Cerebellar nuclear complex (tissue), 1 donor: ENCODE measurements around the gene NFASC.

ENCODE experiments used
- DNase-seq, 2 experiments: peaks; one replicate each; lab custom pipeline; 2025; lab: John Stamatoyannopoulos, UW

NFASC gene

GRCh38 chr1:205009670-205010069 lies 139.0 kb downstream of the NFASC start:
- no peak for DNase-seq

GRCh38 chr1:205012391-205013140 lies 141.9 kb downstream of the NFASC start:
- no peak for DNase-seq

GRCh38 chr1:205013683-205014367 lies 143.2 kb downstream of the NFASC start:
- DNase-seq, result no peak

GRCh38 chr1:205014783-205015182 lies 144.1 kb downstream of the NFASC start:
- DNase-seq, result no peak

GRCh38 chr1:205015241-205015640 lies 144.6 kb downstream of the NFASC start:
- DNase-seq, result no peak

GRCh38 chr1:205016075-205016474 lies 145.4 kb downstream of the NFASC start:
- DNase-seq, result no peak

- DNase-seq, result no peak
Measured at GRCh38 chr1:205016584-205016983, 145.9 kb downstream of the NFASC start.

- DNase-seq, result peak in 1 of 2 experiments; percentile 12
Measured at GRCh38 chr1:205017001-205017400, 146.3 kb downstream of the NFASC start.

GRCh38 chr1:205017766-205018165 lies 147.1 kb downstream of the NFASC start:
- no peak for DNase-seq

- DNase-seq, result no peak
Measured at GRCh38 chr1:205018381-205018780, 147.7 kb downstream of the NFASC start.

- DNase-seq, result no peak
Measured at GRCh38 chr1:205020466-205020865, 149.8 kb downstream of the NFASC start.

- DNase-seq, result no peak
Measured at GRCh38 chr1:205024679-205025078, 154.0 kb downstream of the NFASC start.

GRCh38 chr1:205025239-205025638 lies 154.6 kb downstream of the NFASC start:
- DNase-seq, result no peak

- no peak for DNase-seq
Measured at GRCh38 chr1:205026181-205026580, 155.5 kb downstream of the NFASC start.

GRCh38 chr1:205028390-205028789 lies 157.7 kb downstream of the NFASC start:
- no peak for DNase-seq

- DNase-seq, result no peak
Measured at GRCh38 chr1:205028924-205029323, 158.3 kb downstream of the NFASC start.

GRCh38 chr1:205030241-205030640 lies 159.6 kb downstream of the NFASC start:
- DNase-seq, result no peak

- no peak for DNase-seq
Measured at GRCh38 chr1:205030896-205031295, 160.2 kb downstream of the NFASC start.

GRCh38 chr1:205032508-205032907 lies 161.8 kb downstream of the NFASC start:
- peak; percentile 35 to 66 for DNase-seq

GRCh38 chr1:205037539-205037938 lies 166.9 kb downstream of the NFASC start:
- DNase-seq, result no peak

GRCh38 chr1:205038132-205038786 lies 167.6 kb downstream of the NFASC start:
- DNase-seq, result no peak

GRCh38 chr1:205041001-205041715 lies 170.5 kb downstream of the NFASC start:
- no peak for DNase-seq
